GM19324 (cell line): ENCODE results near the gene C3orf52.

ENCODE experiments used
- ATAC-seq: cut with Tn5 transposase; IDR thresholded peaks from one replicate; pipeline ENCODE4 v1.9.1; 2021; ENCODE audit warnings: mild to moderate bottlenecking, moderate library complexity; ENCODE audit not compliant: unreplicated experiment, low FRiP score

Gene C3orf52

DNA sequence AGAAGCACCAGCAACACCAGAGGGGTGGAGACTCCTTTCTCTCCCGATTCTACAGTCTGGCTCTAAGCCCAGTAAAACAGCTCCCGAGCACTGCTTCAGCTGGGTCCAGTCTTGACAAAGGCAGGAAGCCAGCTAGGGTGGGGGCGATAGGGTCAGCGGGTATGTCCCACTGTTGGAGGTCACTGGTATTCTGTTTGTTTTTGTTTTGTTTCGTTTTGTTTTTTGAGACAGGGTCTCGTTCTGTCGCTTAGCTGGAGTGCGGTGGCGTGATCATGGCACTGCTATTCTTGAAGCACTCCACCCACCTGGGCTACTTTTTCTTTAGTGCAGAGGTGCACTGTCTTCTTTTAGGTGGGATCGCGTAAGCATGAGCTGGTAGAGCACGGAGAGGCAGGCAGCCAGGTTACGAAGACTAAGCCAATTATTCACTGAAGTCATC lies 30.6 kb downstream of the C3orf52 start:
- no peak for ATAC-seq

- no peak for ATAC-seq
These were observed 31.2 kb downstream of the C3orf52 start for GRCh38 chr3:112117415-112117814.

- ATAC-seq = no peak
These were observed 31.8 kb downstream of the C3orf52 start for GRCh38 chr3:112117841-112118571.

- ATAC-seq = no peak
These were observed 34.0 kb downstream of the C3orf52 start for GRCh38 chr3:112119962-112120836.

GRCh38 chr3:112121577-112122547 lies 35.7 kb downstream of the C3orf52 start:
- ATAC-seq = no peak

GRCh38 chr3:112122870-112123269 lies 36.7 kb downstream of the C3orf52 start:
- ATAC-seq = no peak

DNA sequence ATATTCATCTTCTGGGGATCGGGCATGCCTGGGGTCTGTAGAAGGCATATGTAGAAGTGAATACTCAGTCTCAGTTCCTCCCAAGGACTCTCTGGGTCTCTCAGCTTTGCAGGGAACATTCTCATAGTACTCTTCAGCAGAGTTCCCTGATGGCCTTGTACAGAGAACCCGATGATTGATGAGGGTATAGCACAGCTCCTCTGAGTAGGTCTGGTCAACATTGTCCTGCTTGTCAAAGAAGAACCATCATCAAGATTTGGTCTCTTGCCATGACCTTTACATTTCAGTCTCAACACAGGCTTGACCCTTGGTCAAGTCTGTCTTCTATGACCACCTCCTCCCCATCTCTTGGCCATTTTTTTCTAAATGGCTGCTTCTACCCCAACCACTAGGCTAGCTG lies 37.4 kb downstream of the C3orf52 start:
- ATAC-seq = no peak

- ATAC-seq = no peak
These were observed 38.9 kb downstream of the C3orf52 start for GRCh38 chr3:112124907-112125607.

DNA sequence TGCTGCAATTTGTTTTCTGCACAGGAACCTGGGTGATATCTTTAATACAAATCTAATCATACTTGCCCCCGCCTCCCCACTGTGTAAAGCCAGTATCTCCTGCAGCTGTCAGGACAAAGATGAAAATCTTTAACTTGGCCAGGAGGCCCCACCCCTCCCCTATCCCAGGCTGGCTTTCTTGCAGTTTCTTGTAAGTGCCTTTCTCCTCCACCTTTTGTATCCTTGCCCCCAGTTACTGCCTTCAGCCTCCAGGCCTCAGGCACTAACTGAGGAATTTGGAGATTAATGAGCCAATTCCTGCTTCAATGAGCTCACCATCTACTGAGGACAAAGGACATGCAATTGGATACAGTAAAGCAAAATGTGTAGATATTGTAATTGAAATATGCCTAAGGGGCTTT lies 40.3 kb downstream of the C3orf52 start:
- ATAC-seq = no peak

DNA sequence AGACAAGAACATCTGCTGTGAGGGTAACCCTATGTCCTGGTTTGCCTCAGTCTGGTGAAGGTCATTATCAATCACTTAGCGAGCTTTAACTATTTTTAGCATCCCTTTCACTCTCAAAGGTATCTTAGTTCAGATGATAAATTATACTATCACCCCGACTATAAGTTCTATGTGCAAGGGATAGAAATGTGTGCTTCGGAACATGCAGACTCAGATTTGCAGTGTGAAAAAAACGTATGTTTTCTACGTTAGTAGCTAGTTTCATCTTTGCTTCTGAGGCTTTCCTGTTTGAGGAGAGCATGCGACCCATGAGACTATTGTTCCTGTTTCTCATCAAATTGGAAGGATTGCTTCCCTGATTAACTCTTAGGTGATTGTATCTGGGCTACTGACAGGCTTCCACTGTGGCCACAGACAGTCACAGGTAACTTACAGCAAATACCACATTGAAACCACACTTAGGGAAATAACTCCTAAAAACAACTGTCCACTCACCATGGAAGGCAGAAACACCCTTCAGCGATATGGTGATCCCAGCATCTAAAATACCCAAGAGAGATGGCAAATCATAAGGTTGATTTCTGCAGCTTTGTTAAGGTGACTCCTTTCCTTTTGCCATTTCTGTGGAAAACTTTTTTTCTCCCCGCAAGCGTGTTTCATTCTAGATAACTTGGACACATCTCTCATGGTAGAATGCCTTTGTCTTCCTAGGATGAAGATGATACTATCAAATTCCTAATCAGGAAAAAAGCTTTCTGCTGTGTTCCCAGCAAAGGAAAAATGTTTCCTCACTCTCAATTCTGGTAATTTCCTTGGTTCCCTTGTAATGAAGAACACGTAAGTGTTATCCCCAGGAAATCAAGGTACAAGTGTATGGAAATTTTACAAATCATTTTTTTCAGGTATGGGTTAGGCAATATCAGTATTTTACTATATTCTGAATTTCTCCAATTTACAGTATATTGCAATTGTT lies 41.6 kb downstream of the C3orf52 start:
- ATAC-seq = no peak

DNA sequence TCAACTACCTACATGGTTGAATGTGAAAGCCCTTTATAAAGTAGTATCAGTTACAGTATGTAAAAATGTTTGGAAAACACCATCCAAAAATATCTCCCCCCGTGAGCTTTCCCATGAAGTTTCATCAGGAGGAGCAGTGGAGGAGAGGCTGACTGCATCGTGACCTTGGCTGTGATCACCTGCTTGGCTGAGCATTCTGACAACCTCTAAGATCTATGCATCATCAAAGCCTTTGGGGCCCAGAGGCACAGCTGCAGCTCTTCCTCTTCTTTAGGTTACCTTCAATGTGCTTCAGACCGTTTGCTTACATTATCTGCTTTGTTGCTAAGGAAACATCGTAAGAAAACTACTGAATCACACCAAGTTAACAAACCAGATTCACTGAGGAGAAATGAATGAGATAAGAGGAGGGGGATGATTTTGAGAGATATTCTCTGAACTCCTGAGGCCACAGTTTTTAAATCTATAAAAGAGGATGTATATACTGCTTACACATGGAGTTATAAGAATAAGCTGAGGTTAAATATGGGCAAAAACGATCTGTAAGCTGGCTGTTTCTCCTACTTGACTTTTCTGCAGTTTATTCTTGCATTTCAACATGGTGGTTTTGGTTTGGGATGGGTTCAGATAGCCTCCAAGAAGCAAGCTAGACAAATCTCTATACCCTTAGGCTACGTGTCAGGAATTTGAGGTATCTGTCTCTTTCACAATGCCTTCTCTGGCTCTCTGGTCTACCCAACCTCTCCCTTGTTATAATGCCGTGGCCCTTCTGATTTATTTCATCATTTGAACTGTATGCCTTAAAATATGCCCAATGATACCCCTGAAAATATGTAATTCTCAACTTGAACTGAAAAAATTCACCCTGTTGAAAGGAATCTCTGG lies 42.9 kb downstream of the C3orf52 start:
- ATAC-seq = no peak

DNA sequence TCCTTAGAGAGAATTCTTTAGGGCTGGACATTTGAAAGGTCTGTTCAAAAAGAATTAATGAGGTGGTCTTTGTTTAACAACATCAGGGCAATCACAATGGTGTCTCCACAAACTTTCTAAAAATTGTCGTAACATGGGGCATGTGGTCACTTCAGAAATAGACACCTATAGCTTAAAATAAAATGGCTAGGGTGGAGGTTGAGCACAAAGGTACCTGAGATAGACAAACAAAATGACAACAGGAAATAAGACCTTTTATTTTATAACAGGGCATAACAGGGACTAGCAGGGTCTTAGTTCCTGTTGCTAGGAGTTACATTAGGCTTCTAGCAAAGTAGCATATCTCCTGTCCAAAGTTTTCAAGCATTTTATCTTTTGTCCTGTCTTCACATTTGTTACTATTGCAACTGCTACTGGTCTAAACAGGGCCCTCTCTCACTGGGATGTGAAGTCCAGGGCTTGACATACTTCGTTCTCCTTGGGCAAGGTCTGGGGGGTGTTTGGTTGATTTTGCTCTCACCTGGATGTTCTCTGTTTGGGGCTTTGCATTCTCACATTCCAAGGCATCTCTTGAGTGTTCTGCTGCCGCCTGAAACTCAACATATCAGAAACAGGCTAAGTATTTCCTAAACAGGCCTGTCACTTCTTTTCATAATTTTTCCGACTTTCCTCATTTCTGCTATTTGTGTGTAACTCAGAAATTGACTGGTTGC lies 43.9 kb downstream of the C3orf52 start:
- ATAC-seq = no peak

- ATAC-seq = no peak
These were observed 44.4 kb downstream of the C3orf52 start for GRCh38 chr3:112130638-112130993.

DNA sequence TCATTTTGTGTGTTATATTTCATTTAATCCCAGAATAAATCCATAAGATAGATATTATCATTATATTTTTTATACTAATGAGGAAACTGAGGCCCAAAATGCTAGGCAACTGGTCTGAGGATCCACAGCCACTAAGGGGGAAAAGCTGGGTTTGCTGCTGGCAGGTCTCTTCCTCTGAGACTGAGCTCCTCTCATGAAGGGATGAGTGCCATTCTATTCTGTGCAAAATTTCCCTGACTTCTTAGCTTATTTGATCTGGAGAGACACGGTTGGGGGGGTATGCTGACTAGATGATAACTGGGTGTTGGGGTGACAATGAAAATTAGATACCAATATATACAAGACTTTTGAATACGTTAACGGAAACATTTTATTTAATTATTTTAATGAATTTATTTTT lies 44.9 kb downstream of the C3orf52 start:
- ATAC-seq = no peak

DNA sequence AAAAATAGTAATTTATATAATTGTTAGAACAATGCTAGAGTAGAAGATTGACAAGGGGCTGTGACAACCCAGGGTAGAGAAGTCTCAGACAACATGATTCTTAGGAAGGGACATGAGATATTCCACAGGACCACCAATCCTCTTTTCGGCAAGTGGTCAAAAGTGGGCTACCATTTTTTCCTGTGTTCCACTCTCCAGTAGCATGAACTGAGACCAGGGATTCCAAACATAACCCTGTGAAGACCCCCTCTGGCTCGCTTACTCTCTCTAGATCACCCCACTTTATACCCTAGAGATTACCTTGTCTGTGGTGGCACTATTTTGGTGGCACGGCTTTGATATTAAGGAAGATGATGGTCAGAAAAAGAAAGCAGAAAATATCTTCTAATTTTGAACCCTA lies 45.9 kb downstream of the C3orf52 start:
- no peak for ATAC-seq

DNA sequence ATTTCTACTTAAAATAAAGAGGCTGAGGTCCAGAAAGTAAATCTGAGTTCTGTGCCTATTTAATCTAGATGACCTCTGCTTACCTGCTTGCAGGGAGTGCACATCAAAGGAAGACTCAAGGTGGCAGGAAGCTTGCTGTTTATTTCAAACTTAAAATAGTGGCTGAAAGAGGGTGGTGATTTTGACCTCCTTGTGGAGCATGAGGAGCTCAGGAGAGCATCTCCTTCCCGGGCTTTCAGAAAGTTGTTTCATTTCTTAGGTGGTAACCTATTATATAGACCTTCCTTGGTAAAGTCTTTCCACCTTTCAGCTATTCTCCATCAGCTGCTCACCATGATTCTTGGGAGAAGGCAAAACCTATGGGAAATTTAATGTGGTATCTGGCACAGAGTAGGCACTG lies 46.4 kb downstream of the C3orf52 start:
- peak; percentile 4 for ATAC-seq

DNA sequence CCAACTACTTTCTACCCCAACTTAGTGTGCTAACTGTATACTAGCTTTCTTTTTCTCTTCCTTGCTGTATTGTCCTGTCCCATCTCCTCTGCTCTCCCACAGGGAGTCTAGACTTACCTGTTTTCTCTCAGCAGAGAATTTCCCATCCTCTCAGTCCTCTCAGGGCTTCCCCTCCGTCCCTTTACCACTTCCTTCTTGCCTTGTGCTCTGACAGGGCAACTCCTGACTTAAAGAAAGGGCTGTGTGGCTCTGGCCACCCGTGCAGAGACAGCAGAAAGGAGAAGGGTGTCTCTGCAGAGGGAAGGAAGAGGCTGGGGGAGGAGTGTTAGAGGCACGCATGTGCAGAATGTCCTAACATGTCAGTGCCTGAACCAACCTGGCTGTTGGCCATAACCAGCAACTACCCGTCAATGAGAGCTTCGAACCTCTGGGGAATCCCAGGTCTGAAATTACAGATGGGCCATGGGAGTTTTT lies 46.8 kb downstream of the C3orf52 start, which contains the start of gene GCSAM:
Gene GCSAM, minus strand, starts transcription at position 274 of the 474 bp plus-strand sequence. Its CDS starts 128 bp downstream, at position 146.
- peak; percentile 79 for ATAC-seq
